HCT116 (cell line): ENCODE results near the gene PTBP3. TPM values are rescaled to one million over a fixed set of nuclear protein-coding genes. Genes with fewer than 3 reads are reported as not detected.

Experiments used
- ATAC-seq: fragments of 200-7000 bp; cut with Tn5 transposase; 2 replicates; pipeline ENCODE4 v1.9.1; 2020; ENCODE audit warnings: mild to moderate bottlenecking, moderate library complexity
- BruUV-seq: library from RNA; stranded (reverse); fragments of 400-500 nt; replicated peaks from 2 replicates; lab custom pipeline; 2021; lab: Mats Ljungman, UMichigan
- CTCF ChIA-PET: fragments of 300-600 bp; sonication (Branson Sonifier 250); formaldehyde crosslinking; loops from one replicate; lab custom pipeline; 2021; ENCODE audit warnings: antibody characterized with exemption; lab: Charles Lee
- POLR2A ChIA-PET: fragments of 300-600, 350-600 bp; sonication (Branson Sonifier 250); formaldehyde crosslinking; loops from one replicate; lab custom pipeline; 2021; ENCODE audit warnings: antibody characterized with exemption; lab: Charles Lee
- RAD21 ChIA-PET, 2 experiments: fragments of 300-600 bp; sonication (Branson Sonifier 250); formaldehyde crosslinking; loops; one replicate each; lab custom pipeline; 2023; ENCODE audit warnings: low total read pairs in 2 of 2; ENCODE audit not compliant: uncharacterized antibody in 2 of 2, unreplicated experiment in 2 of 2, low non-redundant PET in 1 of 2; lab: Charles Lee
- DNase-seq: peaks from one replicate; pipeline ENCODE4 v3.0.0-alpha.2; 2010; ENCODE audit warnings: low read depth, low spot score
- H2AFZ ChIP-seq: fragments of 200-600 bp; shearing (Covaris generic), sonication (generic); 2 replicates; pipeline ENCODE4 v1.6.1; 2017; ENCODE audit warnings: low read depth, mixed run types, mixed read lengths, antibody characterized with exemption, low read length; ENCODE audit not compliant: poor library complexity, severe bottlenecking
- H3K27ac ChIP-seq: 2 replicates; pipeline ENCODE4 v1.5.1; 2012; ENCODE audit warnings: low read depth, low read length
- H3K27me3 ChIP-seq: fragments of 200-600 bp; sonication (generic); 2 replicates; pipeline ENCODE4 v1.6.1; 2016; ENCODE audit warnings: mixed run types, low read length, mixed read lengths; ENCODE audit not compliant: insufficient read depth
- H3K36me3 ChIP-seq, 2 experiments: fragments of 200-500 bp in 1 of 2; fragments of 200-600 bp in 1 of 2; sonication (Bioruptor generic) in 1 of 2; sonication (generic) in 1 of 2; 2 replicates each; pipeline versions ENCODE4 v1.5.1 to v1.6.1; 2014 to 2016; ENCODE audit warnings: low read length in 2 of 2, inconsistent platforms in 1 of 2, mixed read lengths in 1 of 2, mixed run types in 1 of 2; ENCODE audit not compliant: insufficient read depth in 2 of 2, control insufficient read depth in 1 of 2
- H3K4me1 ChIP-seq, 2 experiments: fragments of 200-600 bp in 1 of 2; sonication (generic) in 1 of 2; 2 replicates each; pipeline versions ENCODE4 v1.5.1 to v1.6.1; 2012 to 2017; ENCODE audit warnings: low read length in 2 of 2, inconsistent platforms in 1 of 2, mild to moderate bottlenecking in 1 of 2, mixed read lengths in 1 of 2, mixed run types in 1 of 2, moderate library complexity in 1 of 2; ENCODE audit not compliant: insufficient read depth in 2 of 2, control insufficient read depth in 1 of 2
- H3K4me2 ChIP-seq: fragments of 200-600 bp; sonication (generic); 2 replicates; pipeline ENCODE4 v1.6.1; 2017; ENCODE audit warnings: mixed run types, low read length, mixed read lengths
- H3K4me3 ChIP-seq, 2 experiments: fragments of 200-600 bp in 1 of 2; sonication (generic) in 1 of 2; replicated peaks in 1 of 2; 2 replicates each; pipeline ENCODE4 v1.5.1; 2011 to 2016; ENCODE audit warnings: low read length in 2 of 2, control low read depth in 1 of 2, low read depth in 1 of 2, mild to moderate bottlenecking in 1 of 2, mixed read lengths in 1 of 2, mixed run types in 1 of 2
- H3K79me2 ChIP-seq: fragments of 200-600 bp; sonication (generic); 2 replicates; pipeline ENCODE4 v1.6.1; 2017; ENCODE audit warnings: mild to moderate bottlenecking, mixed run types, low read length, moderate library complexity, mixed read lengths; ENCODE audit not compliant: insufficient read depth
- H3K9ac ChIP-seq: fragments of 200-600 bp; sonication (generic); 2 replicates; pipeline ENCODE4 v1.6.1; 2016; ENCODE audit warnings: low read length, mixed read lengths
- H3K9me2 ChIP-seq: fragments of 200-600 bp; sonication (generic), shearing (Covaris generic); 2 replicates; pipeline ENCODE4 v1.6.1; 2017; ENCODE audit warnings: mixed run types, mild to moderate bottlenecking, moderate library complexity; ENCODE audit not compliant: insufficient read depth
- H3K9me3 ChIP-seq, 2 experiments: fragments of 200-500 bp in 1 of 2; fragments of 200-600 bp in 1 of 2; sonication (Bioruptor generic) in 1 of 2; sonication (generic) in 1 of 2; 2 replicates each; pipeline ENCODE4 v1.6.1; 2014 to 2017; ENCODE audit warnings: low read length in 2 of 2, mixed read lengths in 2 of 2, inconsistent platforms in 1 of 2, low read depth in 1 of 2, mild to moderate bottlenecking in 1 of 2, mixed run types in 1 of 2, moderate library complexity in 1 of 2; ENCODE audit not compliant: control insufficient read depth in 1 of 2, insufficient read depth in 1 of 2
- H4K20me1 ChIP-seq: fragments of 200-600 bp; sonication (generic), shearing (Covaris generic); 2 replicates; pipeline ENCODE4 v1.6.1; 2017; ENCODE audit warnings: mixed run types, mild to moderate bottlenecking, moderate library complexity; ENCODE audit not compliant: insufficient read depth
- CBX3 ChIP-seq: IDR thresholded peaks from 2 replicates; pipeline ENCODE4 v1.6.1; 2012; ENCODE audit warnings: low read depth
- CEBPB ChIP-seq: IDR thresholded peaks from 2 replicates; pipeline ENCODE4 v1.6.1; 2012; ENCODE audit warnings: low read depth
- CTCF ChIP-seq, 3 experiments: fragments of 200-600 bp in 1 of 3; sonication (generic) in 1 of 3; IDR thresholded peaks in 2 of 3; conservative IDR thresholded peaks in 1 of 3; 2 replicates each; pipeline ENCODE4 v1.5.1; 2012 to 2017; ENCODE audit warnings: low read depth in 2 of 3, low read length in 2 of 3, antibody characterized with exemption in 1 of 3, borderline replicate concordance in 1 of 3, control low read depth in 1 of 3, mild to moderate bottlenecking in 1 of 3, mixed read lengths in 1 of 3, mixed run types in 1 of 3, moderate library complexity in 1 of 3; ENCODE audit not compliant: insufficient read depth in 1 of 3
- EZH2 ChIP-seq: fragments of 200-600 bp; sonication (generic); IDR thresholded peaks from 2 replicates; pipeline ENCODE4 v1.6.1; 2017; ENCODE audit warnings: antibody characterized with exemption, mixed run types
- EZH2phosphoT487 ChIP-seq: fragments of 200-600 bp; IDR thresholded peaks from 2 replicates; pipeline ENCODE4 v1.6.1; 2018; ENCODE audit warnings: antibody characterized with exemption, borderline replicate concordance
- FOSL1 ChIP-seq: IDR thresholded peaks from 2 replicates; pipeline ENCODE4 v1.6.1; 2012; ENCODE audit warnings: low read depth
- JUND ChIP-seq: IDR thresholded peaks from 2 replicates; pipeline ENCODE4 v1.6.1; 2012
- POLR2A ChIP-seq: IDR thresholded peaks from 2 replicates; pipeline ENCODE4 v1.7.0; 2011; ENCODE audit warnings: borderline replicate concordance; ENCODE audit not compliant: insufficient read depth, insufficient read length; ENCODE audit errors: extremely low read depth
- POLR2AphosphoS5 ChIP-seq: IDR thresholded peaks from 2 replicates; pipeline ENCODE4 v1.6.1; 2011; ENCODE audit warnings: mild to moderate bottlenecking, low read depth, low read length, moderate library complexity
- RAD21 ChIP-seq: IDR thresholded peaks from 2 replicates; pipeline ENCODE4 v1.6.1; 2012; ENCODE audit warnings: low read depth, mild to moderate bottlenecking
- SIN3A ChIP-seq: IDR thresholded peaks from 2 replicates; pipeline ENCODE4 v1.6.1; 2012; ENCODE audit warnings: low read depth
- SP1 ChIP-seq: IDR thresholded peaks from 2 replicates; pipeline ENCODE4 v1.6.1; 2012; ENCODE audit warnings: low read depth
- YY1 ChIP-seq: IDR thresholded peaks from 2 replicates; pipeline ENCODE4 v1.6.1; 2011; ENCODE audit warnings: low read length, low read depth, moderate library complexity, mild to moderate bottlenecking; ENCODE audit not compliant: insufficient replicate concordance; ENCODE audit errors: extremely low read depth
- ZFX ChIP-seq: fragments of 450-650 bp; IDR thresholded peaks from 2 replicates; pipeline ENCODE4 v1.6.1; 2017
- ZNF274 ChIP-seq: fragments of 200-500 bp; sonication (Bioruptor generic); IDR thresholded peaks from 2 replicates; pipeline ENCODE4 v1.6.1; 2014; ENCODE audit warnings: mild to moderate bottlenecking, low read depth, low read length, inconsistent platforms
- intact Hi-C: fragments of 100-400 bp; cut with micrococcal nuclease; formaldehyde crosslinking; loops from 2 replicates; pipeline ENCODE4 v1.10.0; 2022
- total RNA-seq: library from RNA; stranded (reverse); gene quantifications from one replicate; pipeline ENCODE4 v1.2.1, GENCODE V29; 2021; ENCODE audit not compliant: unreplicated experiment
- TF ChIP-seq, protein P1 (sequence below): IDR thresholded peaks from 2 replicates; pipeline ENCODE4 v1.6.1; 2012
- TF ChIP-seq, protein P2 (sequence below): IDR thresholded peaks from 2 replicates; pipeline ENCODE4 v1.6.1; 2012
- TF ChIP-seq, protein P3 (sequence below): IDR thresholded peaks from 2 replicates; pipeline ENCODE4 v1.6.1; 2011; ENCODE audit warnings: mild to moderate bottlenecking, low read length, moderate library complexity; ENCODE audit not compliant: insufficient replicate concordance; ENCODE audit errors: extremely low read depth
- TF ChIP-seq, protein P4 (sequence below): IDR thresholded peaks from 2 replicates; pipeline ENCODE4 v1.6.1; 2012; ENCODE audit warnings: low read depth

PTBP3 gene
- total RNA-seq, 1 experiment from 2014 or later, result 102 TPM

DNA sequence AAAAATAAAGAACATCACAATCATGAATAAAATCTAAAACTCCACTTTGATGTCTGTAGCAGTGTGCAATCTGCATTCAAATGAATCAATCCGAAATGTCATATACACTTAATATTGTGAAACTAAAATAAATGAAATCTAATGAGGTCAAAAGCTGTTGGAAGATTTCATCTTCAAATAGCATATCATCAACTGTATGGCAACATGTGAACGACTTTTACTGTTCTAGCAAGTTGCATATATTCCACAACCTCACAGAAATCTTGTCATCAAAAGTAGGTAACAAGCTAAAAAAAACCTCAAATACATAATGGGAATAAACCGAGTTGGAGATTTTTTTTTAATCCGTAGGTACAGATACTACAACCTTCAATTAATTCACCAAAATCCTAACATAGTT lies 1.2 kb downstream of the PTBP3 start (continued):
- TF ChIP-seq CBX3 (no peak), YY1 (no peak), CEBPB (no peak), POLR2AphosphoS5 (no peak)
- TF ChIP-seq, protein P1, sequence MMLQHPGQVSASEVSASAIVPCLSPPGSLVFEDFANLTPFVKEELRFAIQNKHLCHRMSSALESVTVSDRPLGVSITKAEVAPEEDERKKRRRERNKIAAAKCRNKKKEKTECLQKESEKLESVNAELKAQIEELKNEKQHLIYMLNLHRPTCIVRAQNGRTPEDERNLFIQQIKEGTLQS, result no peak

- Histone ChIP-seq H3K27me3 (no peaks in the 10 kb centered on the region), H3K4me3 (no peak overlapping the region; a peak in 1 of 4 replicates), H3K9ac (no peak overlapping the region), H3K27ac (no peak overlapping the region)
- no peak for DNase-seq
- ChIA-PET POLR2A (no interaction called here), RAD21 (no interaction called here)
- intact Hi-C loops, result loop anchor here (5.0 to 10.0 kb wide), 3 partner anchors 159 to 699 kb away; partner anchors contain the start of gene DNAJC25
- no TSS peak for BruUV-seq
- TF ChIP-seq ZNF274, result no peak
- TF ChIP-seq, protein P2, sequence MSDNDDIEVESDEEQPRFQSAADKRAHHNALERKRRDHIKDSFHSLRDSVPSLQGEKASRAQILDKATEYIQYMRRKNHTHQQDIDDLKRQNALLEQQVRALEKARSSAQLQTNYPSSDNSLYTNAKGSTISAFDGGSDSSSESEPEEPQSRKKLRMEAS, result no peak
- TF ChIP-seq CEBPB, result no peak
- TF ChIP-seq POLR2AphosphoS5, result no peak
- no peak for TF ChIP-seq EZH2phosphoT487
- no peak for TF ChIP-seq ZFX
- no peak for TF ChIP-seq YY1
- no peak for TF ChIP-seq JUND
- no peak for TF ChIP-seq FOSL1
- TF ChIP-seq, protein P3, sequence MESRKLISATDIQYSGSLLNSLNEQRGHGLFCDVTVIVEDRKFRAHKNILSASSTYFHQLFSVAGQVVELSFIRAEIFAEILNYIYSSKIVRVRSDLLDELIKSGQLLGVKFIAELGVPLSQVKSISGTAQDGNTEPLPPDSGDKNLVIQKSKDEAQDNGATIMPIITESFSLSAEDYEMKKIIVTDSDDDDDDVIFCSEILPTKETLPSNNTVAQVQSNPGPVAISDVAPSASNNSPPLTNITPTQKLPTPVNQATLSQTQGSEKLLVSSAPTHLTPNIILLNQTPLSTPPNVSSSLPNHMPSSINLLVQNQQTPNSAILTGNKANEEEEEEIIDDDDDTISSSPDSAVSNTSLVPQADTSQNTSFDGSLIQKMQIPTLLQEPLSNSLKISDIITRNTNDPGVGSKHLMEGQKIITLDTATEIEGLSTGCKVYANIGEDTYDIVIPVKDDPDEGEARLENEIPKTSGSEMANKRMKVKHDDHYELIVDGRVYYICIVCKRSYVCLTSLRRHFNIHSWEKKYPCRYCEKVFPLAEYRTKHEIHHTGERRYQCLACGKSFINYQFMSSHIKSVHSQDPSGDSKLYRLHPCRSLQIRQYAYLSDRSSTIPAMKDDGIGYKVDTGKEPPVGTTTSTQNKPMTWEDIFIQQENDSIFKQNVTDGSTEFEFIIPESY, result no peak
- no peak for TF ChIP-seq SIN3A
- TF ChIP-seq EZH2, result no peak
- TF ChIP-seq CTCF (IDR thresholded peaks at IDR 0.05 in 2 of 3, conservative IDR thresholded peaks at IDR 0.05 in 1 of 3; ENCODE audit: borderline replicate concordance in 1 of 3, insufficient read depth in 1 of 3, low read depth in 2 of 3, low read length in 2 of 3), result no peak
- no peak for TF ChIP-seq SP1
- TF ChIP-seq, protein P4, sequence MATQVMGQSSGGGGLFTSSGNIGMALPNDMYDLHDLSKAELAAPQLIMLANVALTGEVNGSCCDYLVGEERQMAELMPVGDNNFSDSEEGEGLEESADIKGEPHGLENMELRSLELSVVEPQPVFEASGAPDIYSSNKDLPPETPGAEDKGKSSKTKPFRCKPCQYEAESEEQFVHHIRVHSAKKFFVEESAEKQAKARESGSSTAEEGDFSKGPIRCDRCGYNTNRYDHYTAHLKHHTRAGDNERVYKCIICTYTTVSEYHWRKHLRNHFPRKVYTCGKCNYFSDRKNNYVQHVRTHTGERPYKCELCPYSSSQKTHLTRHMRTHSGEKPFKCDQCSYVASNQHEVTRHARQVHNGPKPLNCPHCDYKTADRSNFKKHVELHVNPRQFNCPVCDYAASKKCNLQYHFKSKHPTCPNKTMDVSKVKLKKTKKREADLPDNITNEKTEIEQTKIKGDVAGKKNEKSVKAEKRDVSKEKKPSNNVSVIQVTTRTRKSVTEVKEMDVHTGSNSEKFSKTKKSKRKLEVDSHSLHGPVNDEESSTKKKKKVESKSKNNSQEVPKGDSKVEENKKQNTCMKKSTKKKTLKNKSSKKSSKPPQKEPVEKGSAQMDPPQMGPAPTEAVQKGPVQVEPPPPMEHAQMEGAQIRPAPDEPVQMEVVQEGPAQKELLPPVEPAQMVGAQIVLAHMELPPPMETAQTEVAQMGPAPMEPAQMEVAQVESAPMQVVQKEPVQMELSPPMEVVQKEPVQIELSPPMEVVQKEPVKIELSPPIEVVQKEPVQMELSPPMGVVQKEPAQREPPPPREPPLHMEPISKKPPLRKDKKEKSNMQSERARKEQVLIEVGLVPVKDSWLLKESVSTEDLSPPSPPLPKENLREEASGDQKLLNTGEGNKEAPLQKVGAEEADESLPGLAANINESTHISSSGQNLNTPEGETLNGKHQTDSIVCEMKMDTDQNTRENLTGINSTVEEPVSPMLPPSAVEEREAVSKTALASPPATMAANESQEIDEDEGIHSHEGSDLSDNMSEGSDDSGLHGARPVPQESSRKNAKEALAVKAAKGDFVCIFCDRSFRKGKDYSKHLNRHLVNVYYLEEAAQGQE, result no peak
- TF ChIP-seq, protein P1, result no peak
- no peak for TF ChIP-seq POLR2A
- no peak for TF ChIP-seq RAD21
- TF ChIP-seq, all 23 proteins: peak for 0
- H3K36me3 ChIP-seq, result no peaks in the 10 kb centered on the region
- no peak for ATAC-seq
- peaks cover 64% of the 10 kb centered on the region for H3K79me2 ChIP-seq
- peak overlapping the region; percentile 84 for H3K4me2 ChIP-seq
- H2AFZ ChIP-seq, result no peak overlapping the region
- peaks cover 8 to 28% of the 10 kb centered on the region in 2 experiments; a peak in 3 of 4 replicates for H3K4me1 ChIP-seq
- no peaks in the 10 kb centered on the region for H4K20me1 ChIP-seq
- H3K9me2 ChIP-seq, result no peaks in the 10 kb centered on the region
- no peaks in the 10 kb centered on the region for H3K9me3 ChIP-seq
- CTCF ChIA-PET, result no interaction called here
Observed at GRCh38 chr9:112331674-112331952, 1.8 kb downstream of the PTBP3 start.
